HCT116 (cell line): ENCODE results near the gene SDF4. TPM values are rescaled to one million over a fixed set of nuclear protein-coding genes. Genes with fewer than 3 reads are reported as not detected.

Experiments
- ATAC-seq: fragments of 200-7000 bp; cut with Tn5 transposase; 2 replicates; pipeline ENCODE4 v1.9.1; 2020; ENCODE audit warnings: mild to moderate bottlenecking, moderate library complexity
- BruUV-seq: library from RNA; stranded (reverse); fragments of 400-500 nt; replicated peaks from 2 replicates; lab custom pipeline; 2021; lab: Mats Ljungman, UMichigan
- CTCF ChIA-PET: fragments of 300-600 bp; sonication (Branson Sonifier 250); formaldehyde crosslinking; loops from one replicate; lab custom pipeline; 2021; ENCODE audit warnings: antibody characterized with exemption; lab: Charles Lee
- POLR2A ChIA-PET: fragments of 300-600, 350-600 bp; sonication (Branson Sonifier 250); formaldehyde crosslinking; loops from one replicate; lab custom pipeline; 2021; ENCODE audit warnings: antibody characterized with exemption; lab: Charles Lee
- RAD21 ChIA-PET, 2 experiments: fragments of 300-600 bp; sonication (Branson Sonifier 250); formaldehyde crosslinking; loops; one replicate each; lab custom pipeline; 2023; ENCODE audit warnings: low total read pairs in 2 of 2; ENCODE audit not compliant: uncharacterized antibody in 2 of 2, unreplicated experiment in 2 of 2, low non-redundant PET in 1 of 2; lab: Charles Lee
- DNase-seq: peaks from one replicate; pipeline ENCODE4 v3.0.0-alpha.2; 2010; ENCODE audit warnings: low read depth, low spot score
- H2AFZ ChIP-seq: fragments of 200-600 bp; shearing (Covaris generic), sonication (generic); 2 replicates; pipeline ENCODE4 v1.6.1; 2017; ENCODE audit warnings: low read depth, mixed run types, mixed read lengths, antibody characterized with exemption, low read length; ENCODE audit not compliant: poor library complexity, severe bottlenecking
- H3K27ac ChIP-seq: 2 replicates; pipeline ENCODE4 v1.5.1; 2012; ENCODE audit warnings: low read depth, low read length
- H3K27me3 ChIP-seq: fragments of 200-600 bp; sonication (generic); 2 replicates; pipeline ENCODE4 v1.6.1; 2016; ENCODE audit warnings: mixed run types, low read length, mixed read lengths; ENCODE audit not compliant: insufficient read depth
- H3K36me3 ChIP-seq, 2 experiments: fragments of 200-500 bp in 1 of 2; fragments of 200-600 bp in 1 of 2; sonication (Bioruptor generic) in 1 of 2; sonication (generic) in 1 of 2; 2 replicates each; pipeline versions ENCODE4 v1.5.1 to v1.6.1; 2014 to 2016; ENCODE audit warnings: low read length in 2 of 2, inconsistent platforms in 1 of 2, mixed read lengths in 1 of 2, mixed run types in 1 of 2; ENCODE audit not compliant: insufficient read depth in 2 of 2, control insufficient read depth in 1 of 2
- H3K4me1 ChIP-seq, 2 experiments: fragments of 200-600 bp in 1 of 2; sonication (generic) in 1 of 2; 2 replicates each; pipeline versions ENCODE4 v1.5.1 to v1.6.1; 2012 to 2017; ENCODE audit warnings: low read length in 2 of 2, inconsistent platforms in 1 of 2, mild to moderate bottlenecking in 1 of 2, mixed read lengths in 1 of 2, mixed run types in 1 of 2, moderate library complexity in 1 of 2; ENCODE audit not compliant: insufficient read depth in 2 of 2, control insufficient read depth in 1 of 2
- H3K4me2 ChIP-seq: fragments of 200-600 bp; sonication (generic); 2 replicates; pipeline ENCODE4 v1.6.1; 2017; ENCODE audit warnings: mixed run types, low read length, mixed read lengths
- H3K4me3 ChIP-seq, 2 experiments: fragments of 200-600 bp in 1 of 2; sonication (generic) in 1 of 2; replicated peaks in 1 of 2; 2 replicates each; pipeline ENCODE4 v1.5.1; 2011 to 2016; ENCODE audit warnings: low read length in 2 of 2, control low read depth in 1 of 2, low read depth in 1 of 2, mild to moderate bottlenecking in 1 of 2, mixed read lengths in 1 of 2, mixed run types in 1 of 2
- H3K79me2 ChIP-seq: fragments of 200-600 bp; sonication (generic); 2 replicates; pipeline ENCODE4 v1.6.1; 2017; ENCODE audit warnings: mild to moderate bottlenecking, mixed run types, low read length, moderate library complexity, mixed read lengths; ENCODE audit not compliant: insufficient read depth
- H3K9ac ChIP-seq: fragments of 200-600 bp; sonication (generic); 2 replicates; pipeline ENCODE4 v1.6.1; 2016; ENCODE audit warnings: low read length, mixed read lengths
- H3K9me2 ChIP-seq: fragments of 200-600 bp; sonication (generic), shearing (Covaris generic); 2 replicates; pipeline ENCODE4 v1.6.1; 2017; ENCODE audit warnings: mixed run types, mild to moderate bottlenecking, moderate library complexity; ENCODE audit not compliant: insufficient read depth
- H3K9me3 ChIP-seq, 2 experiments: fragments of 200-500 bp in 1 of 2; fragments of 200-600 bp in 1 of 2; sonication (Bioruptor generic) in 1 of 2; sonication (generic) in 1 of 2; 2 replicates each; pipeline ENCODE4 v1.6.1; 2014 to 2017; ENCODE audit warnings: low read length in 2 of 2, mixed read lengths in 2 of 2, inconsistent platforms in 1 of 2, low read depth in 1 of 2, mild to moderate bottlenecking in 1 of 2, mixed run types in 1 of 2, moderate library complexity in 1 of 2; ENCODE audit not compliant: control insufficient read depth in 1 of 2, insufficient read depth in 1 of 2
- H4K20me1 ChIP-seq: fragments of 200-600 bp; sonication (generic), shearing (Covaris generic); 2 replicates; pipeline ENCODE4 v1.6.1; 2017; ENCODE audit warnings: mixed run types, mild to moderate bottlenecking, moderate library complexity; ENCODE audit not compliant: insufficient read depth
- ELF1 ChIP-seq: IDR thresholded peaks from 2 replicates; pipeline ENCODE4 v1.6.1; 2012; ENCODE audit warnings: low read depth, borderline replicate concordance
- EZH2 ChIP-seq: fragments of 200-600 bp; sonication (generic); IDR thresholded peaks from 2 replicates; pipeline ENCODE4 v1.6.1; 2017; ENCODE audit warnings: antibody characterized with exemption, mixed run types
- EZH2phosphoT487 ChIP-seq: fragments of 200-600 bp; IDR thresholded peaks from 2 replicates; pipeline ENCODE4 v1.6.1; 2018; ENCODE audit warnings: antibody characterized with exemption, borderline replicate concordance
- JUND ChIP-seq: IDR thresholded peaks from 2 replicates; pipeline ENCODE4 v1.6.1; 2012
- POLR2A ChIP-seq: IDR thresholded peaks from 2 replicates; pipeline ENCODE4 v1.7.0; 2011; ENCODE audit warnings: borderline replicate concordance; ENCODE audit not compliant: insufficient read depth, insufficient read length; ENCODE audit errors: extremely low read depth
- POLR2AphosphoS5 ChIP-seq: IDR thresholded peaks from 2 replicates; pipeline ENCODE4 v1.6.1; 2011; ENCODE audit warnings: mild to moderate bottlenecking, low read depth, low read length, moderate library complexity
- RAD21 ChIP-seq: IDR thresholded peaks from 2 replicates; pipeline ENCODE4 v1.6.1; 2012; ENCODE audit warnings: low read depth, mild to moderate bottlenecking
- SIN3A ChIP-seq: IDR thresholded peaks from 2 replicates; pipeline ENCODE4 v1.6.1; 2012; ENCODE audit warnings: low read depth
- SP1 ChIP-seq: IDR thresholded peaks from 2 replicates; pipeline ENCODE4 v1.6.1; 2012; ENCODE audit warnings: low read depth
- SRF ChIP-seq: IDR thresholded peaks from 2 replicates; pipeline ENCODE4 v1.6.1; 2012; ENCODE audit warnings: low read depth
- ZNF274 ChIP-seq: fragments of 200-500 bp; sonication (Bioruptor generic); IDR thresholded peaks from 2 replicates; pipeline ENCODE4 v1.6.1; 2014; ENCODE audit warnings: mild to moderate bottlenecking, low read depth, low read length, inconsistent platforms
- intact Hi-C: fragments of 100-400 bp; cut with micrococcal nuclease; formaldehyde crosslinking; loops from 2 replicates; pipeline ENCODE4 v1.10.0; 2022
- total RNA-seq: library from RNA; stranded (reverse); gene quantifications from one replicate; pipeline ENCODE4 v1.2.1, GENCODE V29; 2021; ENCODE audit not compliant: unreplicated experiment
- TF ChIP-seq, protein P1 (sequence below): IDR thresholded peaks from 2 replicates; pipeline ENCODE4 v1.6.1; 2012
- TF ChIP-seq, protein P2 (sequence below): IDR thresholded peaks from 2 replicates; pipeline ENCODE4 v1.6.1; 2012; ENCODE audit warnings: low read depth
- TF ChIP-seq, protein P3 (sequence below), 3 experiments: fragments of 200-600 bp in 1 of 3; sonication (generic) in 1 of 3; IDR thresholded peaks in 2 of 3; conservative IDR thresholded peaks in 1 of 3; 2 replicates each; pipeline ENCODE4 v1.5.1; 2012 to 2017; ENCODE audit warnings: low read depth in 2 of 3, low read length in 2 of 3, antibody characterized with exemption in 1 of 3, borderline replicate concordance in 1 of 3, control low read depth in 1 of 3, mild to moderate bottlenecking in 1 of 3, mixed read lengths in 1 of 3, mixed run types in 1 of 3, moderate library complexity in 1 of 3; ENCODE audit not compliant: insufficient read depth in 1 of 3

The SDF4 gene
- total RNA-seq, 1 experiment from 2014 or later = 133 TPM

DNA sequence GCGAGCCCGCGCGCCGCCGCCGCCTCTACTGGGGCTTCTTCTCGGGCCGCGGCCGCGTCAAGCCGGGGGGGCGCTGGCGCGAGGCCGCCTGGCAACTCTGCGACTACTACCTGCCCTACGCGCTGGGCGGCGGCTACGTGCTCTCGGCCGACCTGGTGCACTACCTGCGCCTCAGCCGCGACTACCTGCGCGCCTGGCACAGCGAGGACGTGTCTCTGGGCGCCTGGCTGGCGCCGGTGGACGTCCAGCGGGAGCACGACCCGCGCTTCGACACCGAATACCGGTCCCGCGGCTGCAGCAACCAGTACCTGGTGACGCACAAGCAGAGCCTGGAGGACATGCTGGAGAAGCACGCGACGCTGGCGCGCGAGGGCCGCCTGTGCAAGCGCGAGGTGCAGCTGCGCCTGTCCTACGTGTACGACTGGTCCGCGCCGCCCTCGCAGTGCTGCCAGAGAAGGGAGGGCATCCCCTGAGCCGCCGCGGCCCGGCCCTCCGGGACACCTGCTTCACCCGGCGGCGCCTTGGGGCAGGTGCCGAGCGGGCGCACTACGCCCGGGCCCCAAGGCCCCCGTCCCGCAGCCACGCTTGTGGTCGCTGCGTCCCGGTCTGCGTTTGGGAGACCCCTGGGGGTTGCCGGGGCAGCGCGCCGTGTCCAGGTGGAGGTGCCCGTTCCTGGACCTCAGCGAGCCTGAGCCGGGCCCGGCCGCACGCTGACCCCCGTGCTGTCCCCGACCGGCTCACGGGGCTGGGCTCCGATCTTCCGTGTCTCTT, 1.2 kb upstream of the SDF4 start:
- peak overlapping the region in 1 of 2 experiments; percentile 26; a peak in 2 of 4 replicates for H3K4me3 ChIP-seq

More for the DNA sequence above, 1.2 kb upstream of the SDF4 start:
- Histone ChIP-seq H3K27ac (peak overlapping the region; percentile 98; the same call in 1 of the 2 replicates), H3K4me2 (peak overlapping the region; percentile 50), H3K27me3 (no peaks in the 10 kb centered on the region), H3K79me2 (peaks cover 57% of the 10 kb centered on the region), H3K9ac (no peak overlapping the region), H4K20me1 (no peaks in the 10 kb centered on the region), H3K4me1 (peaks cover 5 to 31% of the 10 kb centered on the region in 2 experiments; a peak in 3 of 4 replicates), H2AFZ (no peak overlapping the region), H3K36me3 (peaks cover 5 to 14% of the 10 kb centered on the region in 2 experiments; a peak in 2 of 4 replicates), H3K9me3 (no peaks in the 10 kb centered on the region)
- ChIA-PET RAD21 (no interaction called here), POLR2A (no interaction called here)
- intact Hi-C loops = no loop called here
- no peak for DNase-seq
- no peak for ATAC-seq
- TF ChIP-seq EZH2phosphoT487 (no peak), RAD21 (no peak), EZH2 (no peak), SRF (no peak), JUND (no peak), POLR2A (no peak), ZNF274 (no peak), POLR2AphosphoS5 (no peak), SP1 (no peak), ELF1 (no peak), SIN3A (no peak)
- TF ChIP-seq, protein P1, sequence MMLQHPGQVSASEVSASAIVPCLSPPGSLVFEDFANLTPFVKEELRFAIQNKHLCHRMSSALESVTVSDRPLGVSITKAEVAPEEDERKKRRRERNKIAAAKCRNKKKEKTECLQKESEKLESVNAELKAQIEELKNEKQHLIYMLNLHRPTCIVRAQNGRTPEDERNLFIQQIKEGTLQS = no peak
- TF ChIP-seq, protein P2, sequence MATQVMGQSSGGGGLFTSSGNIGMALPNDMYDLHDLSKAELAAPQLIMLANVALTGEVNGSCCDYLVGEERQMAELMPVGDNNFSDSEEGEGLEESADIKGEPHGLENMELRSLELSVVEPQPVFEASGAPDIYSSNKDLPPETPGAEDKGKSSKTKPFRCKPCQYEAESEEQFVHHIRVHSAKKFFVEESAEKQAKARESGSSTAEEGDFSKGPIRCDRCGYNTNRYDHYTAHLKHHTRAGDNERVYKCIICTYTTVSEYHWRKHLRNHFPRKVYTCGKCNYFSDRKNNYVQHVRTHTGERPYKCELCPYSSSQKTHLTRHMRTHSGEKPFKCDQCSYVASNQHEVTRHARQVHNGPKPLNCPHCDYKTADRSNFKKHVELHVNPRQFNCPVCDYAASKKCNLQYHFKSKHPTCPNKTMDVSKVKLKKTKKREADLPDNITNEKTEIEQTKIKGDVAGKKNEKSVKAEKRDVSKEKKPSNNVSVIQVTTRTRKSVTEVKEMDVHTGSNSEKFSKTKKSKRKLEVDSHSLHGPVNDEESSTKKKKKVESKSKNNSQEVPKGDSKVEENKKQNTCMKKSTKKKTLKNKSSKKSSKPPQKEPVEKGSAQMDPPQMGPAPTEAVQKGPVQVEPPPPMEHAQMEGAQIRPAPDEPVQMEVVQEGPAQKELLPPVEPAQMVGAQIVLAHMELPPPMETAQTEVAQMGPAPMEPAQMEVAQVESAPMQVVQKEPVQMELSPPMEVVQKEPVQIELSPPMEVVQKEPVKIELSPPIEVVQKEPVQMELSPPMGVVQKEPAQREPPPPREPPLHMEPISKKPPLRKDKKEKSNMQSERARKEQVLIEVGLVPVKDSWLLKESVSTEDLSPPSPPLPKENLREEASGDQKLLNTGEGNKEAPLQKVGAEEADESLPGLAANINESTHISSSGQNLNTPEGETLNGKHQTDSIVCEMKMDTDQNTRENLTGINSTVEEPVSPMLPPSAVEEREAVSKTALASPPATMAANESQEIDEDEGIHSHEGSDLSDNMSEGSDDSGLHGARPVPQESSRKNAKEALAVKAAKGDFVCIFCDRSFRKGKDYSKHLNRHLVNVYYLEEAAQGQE = no peak
- TF ChIP-seq, protein P3, sequence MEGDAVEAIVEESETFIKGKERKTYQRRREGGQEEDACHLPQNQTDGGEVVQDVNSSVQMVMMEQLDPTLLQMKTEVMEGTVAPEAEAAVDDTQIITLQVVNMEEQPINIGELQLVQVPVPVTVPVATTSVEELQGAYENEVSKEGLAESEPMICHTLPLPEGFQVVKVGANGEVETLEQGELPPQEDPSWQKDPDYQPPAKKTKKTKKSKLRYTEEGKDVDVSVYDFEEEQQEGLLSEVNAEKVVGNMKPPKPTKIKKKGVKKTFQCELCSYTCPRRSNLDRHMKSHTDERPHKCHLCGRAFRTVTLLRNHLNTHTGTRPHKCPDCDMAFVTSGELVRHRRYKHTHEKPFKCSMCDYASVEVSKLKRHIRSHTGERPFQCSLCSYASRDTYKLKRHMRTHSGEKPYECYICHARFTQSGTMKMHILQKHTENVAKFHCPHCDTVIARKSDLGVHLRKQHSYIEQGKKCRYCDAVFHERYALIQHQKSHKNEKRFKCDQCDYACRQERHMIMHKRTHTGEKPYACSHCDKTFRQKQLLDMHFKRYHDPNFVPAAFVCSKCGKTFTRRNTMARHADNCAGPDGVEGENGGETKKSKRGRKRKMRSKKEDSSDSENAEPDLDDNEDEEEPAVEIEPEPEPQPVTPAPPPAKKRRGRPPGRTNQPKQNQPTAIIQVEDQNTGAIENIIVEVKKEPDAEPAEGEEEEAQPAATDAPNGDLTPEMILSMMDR (IDR thresholded peaks at IDR 0.05 in 2 of 3, conservative IDR thresholded peaks at IDR 0.05 in 1 of 3; ENCODE audit: borderline replicate concordance in 1 of 3, insufficient read depth in 1 of 3, low read depth in 2 of 3, low read length in 2 of 3) = no peak
- TF ChIP-seq, all 23 proteins: peak for 0
- BruUV-seq = no TSS peak
- CTCF ChIA-PET = no interaction called here
- H3K9me2 ChIP-seq = no peaks in the 10 kb centered on the region
